OCI-LY3 (cell line): ENCODE results near the gene PDCD4.

Source experiments
- EZH2phosphoT487 ChIP-seq: fragments of 200-600 bp; shearing (Covaris generic); IDR thresholded peaks from 2 replicates; pipeline ENCODE4 v1.6.1; 2018; ENCODE audit warnings: antibody characterized with exemption, mixed run types, low read depth
- TF ChIP-seq, protein P1 (sequence below): fragments of 200-600, 300-600 bp; sonication (generic); IDR thresholded peaks from 2 replicates; pipeline ENCODE4 v1.5.1; 2014; ENCODE audit warnings: antibody characterized with exemption, low read length, low read depth

- TF ChIP-seq EZH2phosphoT487: no peak
- TF ChIP-seq, protein P1, sequence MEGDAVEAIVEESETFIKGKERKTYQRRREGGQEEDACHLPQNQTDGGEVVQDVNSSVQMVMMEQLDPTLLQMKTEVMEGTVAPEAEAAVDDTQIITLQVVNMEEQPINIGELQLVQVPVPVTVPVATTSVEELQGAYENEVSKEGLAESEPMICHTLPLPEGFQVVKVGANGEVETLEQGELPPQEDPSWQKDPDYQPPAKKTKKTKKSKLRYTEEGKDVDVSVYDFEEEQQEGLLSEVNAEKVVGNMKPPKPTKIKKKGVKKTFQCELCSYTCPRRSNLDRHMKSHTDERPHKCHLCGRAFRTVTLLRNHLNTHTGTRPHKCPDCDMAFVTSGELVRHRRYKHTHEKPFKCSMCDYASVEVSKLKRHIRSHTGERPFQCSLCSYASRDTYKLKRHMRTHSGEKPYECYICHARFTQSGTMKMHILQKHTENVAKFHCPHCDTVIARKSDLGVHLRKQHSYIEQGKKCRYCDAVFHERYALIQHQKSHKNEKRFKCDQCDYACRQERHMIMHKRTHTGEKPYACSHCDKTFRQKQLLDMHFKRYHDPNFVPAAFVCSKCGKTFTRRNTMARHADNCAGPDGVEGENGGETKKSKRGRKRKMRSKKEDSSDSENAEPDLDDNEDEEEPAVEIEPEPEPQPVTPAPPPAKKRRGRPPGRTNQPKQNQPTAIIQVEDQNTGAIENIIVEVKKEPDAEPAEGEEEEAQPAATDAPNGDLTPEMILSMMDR: no peak
Measured at GRCh38 chr10:110876788-110877187, 5.1 kb downstream of the PDCD4 start.
